WTC11 (cell line): ENCODE results near the gene TTLL3. TPM values are rescaled to one million over a fixed set of nuclear protein-coding genes. Genes with fewer than 3 reads are reported as not detected.

Experiments
- ATAC-seq: fragments of 200-7000 bp; cut with Tn5 transposase; 2 replicates; pipeline ENCODE4 v1.10.0; 2021; ENCODE audit warnings: mild to moderate bottlenecking, moderate library complexity
- CTCF ChIA-PET: fragments of 300-600 bp; sonication (Branson Sonifier 250); formaldehyde crosslinking; loops from one replicate; lab custom pipeline; 2021; ENCODE audit warnings: antibody characterized with exemption; lab: Charles Lee
- POLR2A ChIA-PET: fragments of 350-600 bp; sonication (Branson Sonifier 250); formaldehyde crosslinking; loops from one replicate; lab custom pipeline; 2021; ENCODE audit warnings: antibody characterized with exemption; lab: Charles Lee
- DNase-seq: peaks from one replicate; pipeline ENCODE4 v3.0.0; 2021; ENCODE audit warnings: low spot score
- H3K27ac Mint-ChIP-seq: 2 replicates; pipeline ENCODE4 v1.8.0; 2021; ENCODE audit warnings: mixed read lengths
- H3K27me3 Mint-ChIP-seq: 2 replicates; pipeline ENCODE4 v1.8.0; 2021; ENCODE audit warnings: low read depth, mild to moderate bottlenecking, moderate library complexity, mixed read lengths
- H3K36me3 Mint-ChIP-seq: 2 replicates; pipeline ENCODE4 v1.8.0; 2021; ENCODE audit warnings: mixed read lengths
- H3K4me1 Mint-ChIP-seq: 2 replicates; pipeline ENCODE4 v1.8.0; 2022; ENCODE audit warnings: mixed read lengths
- H3K4me3 Mint-ChIP-seq: 2 replicates; pipeline ENCODE4 v1.8.0; 2021; ENCODE audit warnings: mild to moderate bottlenecking, moderate library complexity, mixed read lengths
- H3K9me3 Mint-ChIP-seq: 2 replicates; pipeline ENCODE4 v1.8.0; 2021; ENCODE audit warnings: mixed read lengths
- ATF1 ChIP-seq: sonication (generic); formaldehyde crosslinking; IDR thresholded peaks from 2 replicates; pipeline ENCODE4 v1.8.1; 2023; ENCODE audit warnings: mild to moderate bottlenecking, moderate library complexity, missing genetic modification reagents
- CDX4 ChIP-seq: fragments of 250-450 bp; sonication (Bioruptor Pico); IDR thresholded peaks from 2 replicates; pipeline ENCODE4 v1.9.0; 2021; ENCODE audit warnings: moderate library complexity, mild to moderate bottlenecking, inconsistent platforms, borderline replicate concordance
- CREB1 ChIP-seq: sonication (generic); formaldehyde crosslinking; IDR thresholded peaks from 2 replicates; pipeline ENCODE4 v1.8.0; 2023; ENCODE audit warnings: mild to moderate bottlenecking, missing genetic modification reagents
- FOXP4 ChIP-seq: sonication (generic); formaldehyde crosslinking; IDR thresholded peaks from 2 replicates; pipeline ENCODE4 v1.8.0; 2022; ENCODE audit warnings: mild to moderate bottlenecking, missing genetic modification reagents
- HMGA2 ChIP-seq: fragments of 250-450 bp; sonication (Bioruptor Pico); IDR thresholded peaks from 2 replicates; pipeline ENCODE4 v1.4.0; 2021; ENCODE audit warnings: mild to moderate bottlenecking, moderate library complexity
- JAZF1 ChIP-seq: fragments of 250-450 bp; sonication (Bioruptor Pico); IDR thresholded peaks from 2 replicates; pipeline ENCODE4 v1.9.0; 2021; ENCODE audit warnings: moderate library complexity, mild to moderate bottlenecking, inconsistent platforms
- NR1H2 ChIP-seq: sonication (generic); formaldehyde crosslinking; IDR thresholded peaks from 2 replicates; pipeline ENCODE4 v1.9.0; 2021; ENCODE audit warnings: mild to moderate bottlenecking, moderate library complexity, missing genetic modification reagents
- PRDM15 ChIP-seq: sonication (generic); formaldehyde crosslinking; IDR thresholded peaks from 2 replicates; pipeline ENCODE4 v1.8.0; 2022; ENCODE audit warnings: missing genetic modification reagents
- RELA ChIP-seq: sonication (generic); formaldehyde crosslinking; IDR thresholded peaks from 2 replicates; pipeline ENCODE4 v1.8.1; 2022; ENCODE audit warnings: missing genetic modification reagents, mild to moderate bottlenecking, borderline replicate concordance
- TP53 ChIP-seq: sonication (generic); formaldehyde crosslinking; IDR thresholded peaks from 2 replicates; pipeline ENCODE4 v1.8.1; 2023; ENCODE audit warnings: mild to moderate bottlenecking, missing genetic modification reagents
- USF1 ChIP-seq: sonication (generic); formaldehyde crosslinking; IDR thresholded peaks from 2 replicates; pipeline ENCODE4 v1.8.0; 2022; ENCODE audit warnings: mild to moderate bottlenecking, missing genetic modification reagents
- ZNF281 ChIP-seq: sonication (generic); formaldehyde crosslinking; IDR thresholded peaks from 2 replicates; pipeline ENCODE4 v1.8.0; 2023; ENCODE audit warnings: mild to moderate bottlenecking, missing genetic modification reagents
- ZNF317 ChIP-seq: sonication (generic); formaldehyde crosslinking; IDR thresholded peaks from 2 replicates; pipeline ENCODE4 v1.8.1; 2023; ENCODE audit warnings: low read depth, mild to moderate bottlenecking, moderate library complexity, missing genetic modification reagents, borderline replicate concordance
- ZNF416 ChIP-seq: fragments of 250-450 bp; sonication (Bioruptor Pico); IDR thresholded peaks from 2 replicates; pipeline ENCODE4 v1.9.0; 2021; ENCODE audit warnings: mild to moderate bottlenecking, inconsistent platforms
- ZNF512 ChIP-seq: sonication (generic); formaldehyde crosslinking; IDR thresholded peaks from 2 replicates; pipeline ENCODE4 v1.8.1; 2022; ENCODE audit warnings: missing genetic modification reagents, borderline replicate concordance
- total RNA-seq: library from RNA; stranded (reverse); gene quantifications from 3 replicates; pipeline ENCODE4 v1.2.3, GENCODE V29; 2021

The TTLL3 gene
- total RNA-seq, 1 experiment from 2014 or later: 14.7 TPM

- no peak for TF ChIP-seq CDX4 (CRISPR knock-in tag)
These were observed 21.2 kb downstream of the TTLL3 start (continued) for GRCh38 chr3:9831253-9831652.

- ChIA-PET CTCF (interaction anchor here (1.3 kb wide), 1 partner anchor 28 kb away, joined by 3 read pairs; no protein-coding TSS in a partner anchor), POLR2A (no interaction called here)
- ATAC-seq (no peak), DNase-seq (no peak)
- no peaks in the 10 kb centered on the region for H3K9me3 Mint-ChIP-seq
- H3K4me1 Mint-ChIP-seq: no peaks in the 10 kb centered on the region
- TF ChIP-seq CREB1 (CRISPR knock-in tag) (no peak), JAZF1 (CRISPR knock-in tag) (no peak), ZNF281 (CRISPR knock-in tag) (no peak), TP53 (CRISPR knock-in tag) (no peak), ZNF512 (no peak), ZNF416 (CRISPR knock-in tag) (no peak), NR1H2 (CRISPR knock-in tag) (no peak)
- no peak overlapping the region for H3K4me3 Mint-ChIP-seq
- H3K27me3 Mint-ChIP-seq: no peaks in the 10 kb centered on the region
- H3K27ac Mint-ChIP-seq: no peak overlapping the region
- H3K36me3 Mint-ChIP-seq: peaks cover 6% of the 10 kb centered on the region; the same call in 1 of the 2 replicates
These were observed 23.0 kb downstream of the TTLL3 start for GRCh38 chr3:9833078-9833477.

- no peak overlapping the region for H3K4me3 Mint-ChIP-seq
- H3K4me1 Mint-ChIP-seq: no peaks in the 10 kb centered on the region
- TF ChIP-seq USF1 (CRISPR knock-in tag) (no peak), RELA (no peak)
- DNase-seq: no peak
- peaks cover 6% of the 10 kb centered on the region; the same call in 1 of the 2 replicates for H3K36me3 Mint-ChIP-seq
- no peaks in the 10 kb centered on the region for H3K27me3 Mint-ChIP-seq
- no peak for ATAC-seq
- ChIA-PET POLR2A (interaction anchor here (1.1 kb wide), 1 partner anchor 8 kb away, joined by 3 read pairs; no protein-coding TSS in a partner anchor), CTCF (interaction anchor here (1.7 kb wide), 1 partner anchor 98 kb away, joined by 6 read pairs; no protein-coding TSS in a partner anchor)
- no peaks in the 10 kb centered on the region for H3K9me3 Mint-ChIP-seq
- no peak overlapping the region for H3K27ac Mint-ChIP-seq
These were observed 24.7 kb downstream of the TTLL3 start for GRCh38 chr3:9834520-9835380.

GRCh38 chr3:9837701-9838582, 27.9 kb downstream of the TTLL3 start:
- CTCF ChIA-PET: interaction anchor here (0.6 to 1.4 kb wide), 4 partner anchors 11 to 388 kb away, joined by 3 read pairs; no protein-coding TSS in a partner anchor
- TF ChIP-seq ZNF317 (no peak), ATF1 (no peak), HMGA2 (no peak), FOXP4 (CRISPR knock-in tag) (no peak), PRDM15 (CRISPR knock-in tag) (no peak)

More at GRCh38 chr3:9837701-9838582, 27.9 kb downstream of the TTLL3 start:
- DNase-seq (no peak), ATAC-seq (no peak)
- Mint-ChIP-seq H3K36me3 (peaks cover 28% of the 10 kb centered on the region), H3K27me3 (no peaks in the 10 kb centered on the region), H3K4me1 (peaks cover 6% of the 10 kb centered on the region), H3K4me3 (no peak overlapping the region), H3K27ac (no peak overlapping the region), H3K9me3 (no peaks in the 10 kb centered on the region)
- POLR2A ChIA-PET: interaction anchor here (0.6 kb wide), 1 partner anchor 41 kb away, joined by 3 read pairs; no protein-coding TSS in a partner anchor
